Glomerular endothelial cell (primary cell): Measurements from ENCODE around the gene PARD3. TPM values are rescaled to one million over a fixed set of nuclear protein-coding genes. Genes with fewer than 3 reads are reported as not detected.
A peak's percentile ranks its signal among the peaks of the same experiment; 100 is the strongest.
"Not testable (repeated sequence)": the region's sequence is repeated elsewhere in the genome, so short reads cannot be mapped to it uniquely, and the experiment has no call there.

ENCODE experiments used
- DNase-seq: peaks from one replicate; pipeline ENCODE4 v3.0.0-alpha.2; 2011; ENCODE audit warnings: low read depth, low spot score; ENCODE audit errors: extremely low read depth
- total RNA-seq: library from RNA; depleted of rRNA; stranded (reverse); fragments of >200 nt; gene quantifications from 2 replicates; pipeline ENCODE4 v1.2.3, GENCODE V29; 2015

Gene PARD3
- total RNA-seq, 1 donor from 2014 or later = 23.0 TPM

- DNase-seq = no peak
These were observed 522.4 kb downstream of the PARD3 start for GRCh38 chr10:34292675-34293074.

- DNase-seq = no peak
These were observed 522.9 kb downstream of the PARD3 start for GRCh38 chr10:34292194-34292565.

- DNase-seq = no peak
These were observed 523.5 kb downstream of the PARD3 start for GRCh38 chr10:34291466-34292193.

- DNase-seq = no peak
These were observed 524.5 kb downstream of the PARD3 start for GRCh38 chr10:34290412-34291081.

- no peak for DNase-seq
These were observed 526.5 kb downstream of the PARD3 start for GRCh38 chr10:34288634-34289033.

- DNase-seq = no peak
These were observed 528.9 kb downstream of the PARD3 start for GRCh38 chr10:34286136-34286739.

- DNase-seq = no peak
These were observed 533.2 kb downstream of the PARD3 start for GRCh38 chr10:34281661-34282582.

GRCh38 chr10:34280599-34281374 is 534.3 kb downstream of the PARD3 start:
- peak; percentile 75 for DNase-seq

- DNase-seq = no peak
These were observed 539.4 kb downstream of the PARD3 start for GRCh38 chr10:34275626-34276130.

GRCh38 chr10:34274906-34275305 is 540.2 kb downstream of the PARD3 start:
- DNase-seq = no peak

GRCh38 chr10:34273340-34273739 is 541.8 kb downstream of the PARD3 start:
- DNase-seq = no peak

GRCh38 chr10:34272316-34272715 is 542.8 kb downstream of the PARD3 start:
- no peak for DNase-seq

GRCh38 chr10:34268410-34268809 is 546.7 kb downstream of the PARD3 start:
- DNase-seq = not testable (repeated sequence)

GRCh38 chr10:34262985-34263384 is 552.1 kb downstream of the PARD3 start:
- no peak for DNase-seq

- DNase-seq = no peak
These were observed 554.2 kb downstream of the PARD3 start for GRCh38 chr10:34260904-34261303.

GRCh38 chr10:34256216-34256615 is 558.9 kb downstream of the PARD3 start:
- DNase-seq = no peak

- no peak for DNase-seq
These were observed 560.1 kb downstream of the PARD3 start for GRCh38 chr10:34255035-34255434.

GRCh38 chr10:34254596-34254995 is 560.5 kb downstream of the PARD3 start:
- DNase-seq = peak; percentile 37

GRCh38 chr10:34252111-34252510 is 563.0 kb downstream of the PARD3 start:
- DNase-seq = no peak

GRCh38 chr10:34251177-34251576 is 563.9 kb downstream of the PARD3 start:
- DNase-seq = no peak
